ENCODE results near the gene TMTC2. TPM values are rescaled to one million over a fixed set of nuclear protein-coding genes. Genes with fewer than 3 reads are reported as not detected.

The TMTC2 gene
- total and polyA plus RNA-seq, 10 of the 15 experiments (the other 5 are each of a cell fraction or from before 2014, with no cell fraction given): 0.14 to 9.7 (median 1.2) TPM

DNA sequence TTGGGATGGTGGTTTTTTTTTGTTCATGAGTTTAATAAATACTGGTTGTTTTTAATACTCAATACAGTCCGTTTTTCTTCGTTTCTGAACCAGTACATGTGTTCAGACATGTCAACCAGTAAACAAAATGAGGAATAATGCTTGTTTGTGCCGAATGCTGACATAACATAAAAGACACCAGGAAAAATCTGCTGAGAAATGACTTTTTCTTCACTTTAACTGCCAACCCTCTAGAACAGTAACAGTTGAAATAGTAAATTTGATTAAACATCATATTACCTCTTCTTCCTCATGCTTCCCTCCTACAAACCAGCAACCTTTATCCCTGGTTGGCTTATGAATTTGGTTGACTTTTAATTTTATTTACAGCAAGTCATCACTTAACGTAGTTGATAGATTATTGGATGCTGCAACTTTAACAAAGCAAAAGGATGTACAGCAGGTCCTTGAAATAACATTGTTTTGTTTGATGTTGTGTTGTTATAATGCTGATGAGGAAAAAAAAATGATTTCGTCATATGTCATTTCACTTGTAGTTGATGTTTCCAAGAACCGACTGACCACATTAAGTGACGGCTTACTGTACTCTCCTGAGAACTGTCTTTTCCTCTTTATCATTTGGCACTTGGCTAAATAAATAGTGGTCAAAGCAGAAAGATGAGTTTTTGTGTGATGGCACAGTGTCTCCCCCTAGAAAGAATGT is 340.5 kb downstream of the TMTC2 start:
- Histone ChIP-seq H2AFZ (ENCODE audit: control insufficient read depth, low read depth, low read length) (no peak overlapping the region), H3K9ac (ENCODE audit: control insufficient read depth, insufficient read depth, low read length) (no peak overlapping the region), H3K9me3 (replicated peaks; ENCODE audit: control insufficient read depth, insufficient read depth, low read length) (no peaks in the 10 kb centered on the region), H3K4me1 (ENCODE audit: control insufficient read depth, insufficient read depth, low read length) (no peaks in the 10 kb centered on the region), H3K4me2 (ENCODE audit: control insufficient read depth, insufficient read depth) (no peak overlapping the region), H3K27ac (ENCODE audit: control insufficient read depth, insufficient read depth) (no peak overlapping the region), H3K79me2 (ENCODE audit: control insufficient read depth, insufficient read depth, low read length) (no peaks in the 10 kb centered on the region), H3K4me3 (no peak overlapping the region), H4K20me1 (ENCODE audit: control insufficient read depth, insufficient read depth) (no peaks in the 10 kb centered on the region), H3K27me3 (replicated peaks in 1 of 2; ENCODE audit: control insufficient read depth in 2 of 2, insufficient read depth in 2 of 2, low read length in 1 of 2) (no peaks in the 10 kb centered on the region), H3K36me3 (ENCODE audit: control insufficient read depth in 2 of 2, insufficient read depth in 2 of 2, low read length in 1 of 2) (no peaks in the 10 kb centered on the region)
- CTCF ChIA-PET: no interaction called here
- no peak for TF ChIP-seq NFIC (IDR thresholded peaks at IDR 0.05; ENCODE audit: low read depth, low read length)
- no peak for TF ChIP-seq PRDM15 (CRISPR knock-in tag; IDR thresholded peaks at IDR 0.05)
- TF ChIP-seq SMAD5 (IDR thresholded peaks at IDR 0.05; ENCODE audit: low read depth): no peak
- TF ChIP-seq SIX5 (IDR thresholded peaks at IDR 0.05; ENCODE audit: low read depth, low read length, severe bottlenecking): no peak
- TF ChIP-seq BCL11A (IDR thresholded peaks at IDR 0.05; ENCODE audit: low read depth, low read length): no peak
- RAD21 ChIA-PET (ENCODE audit: unreplicated experiment): interaction anchor here (0.8 kb wide), 1 partner anchor 361 kb away, joined by 3 read pairs; no protein-coding TSS in a partner anchor
- FAIRE-seq (peak; percentile 23), ATAC-seq (no peak), DNase-seq (ENCODE audit: low read depth, low spot score) (no peak)
- BruUV-seq (replicated peaks): no TSS peak
- in situ Hi-C loops (cut with MboI) (no loop called here), intact Hi-C loops (cut with micrococcal nuclease; ENCODE audit: unreplicated experiment) (no loop called here)
- SMC1A ChIA-PET (ENCODE audit: uncharacterized antibody, unreplicated experiment): no interaction called here
- WGBS (ENCODE audit: insufficient coverage, insufficient replicate concordance, low lambda C conversion rate, missing lambda C conversion rate): 85% methylated on average over 7 of the region's 7 CpGs
- POLR2A ChIA-PET: interaction anchor here (0.7 kb wide), 1 partner anchor 279 kb away, joined by 3 read pairs; no protein-coding TSS in a partner anchor

All from GM12878 (cell line).